Head of caudate nucleus (tissue), 42 donors: Measurements from ENCODE around the gene TNFRSF8.

Experiments
- DNase-seq, 42 donors: peaks; one replicate each; pipeline versions ENCODE4 v3.0.0 to v3.0.0-alpha.2; 2020 to 2021; ENCODE audit warnings: mixed read lengths in 7 of 42
- intact Hi-C: fragments of 100-400 bp; cut with DNase I; formaldehyde crosslinking; loops from one replicate; pipeline ENCODE4 v1.15.0; 2022

TNFRSF8 gene

GRCh38 chr1:12130466-12131130 is 67.5 kb downstream of the TNFRSF8 start:
- intact Hi-C loops = no loop called here
- no peak for DNase-seq

- no peak for DNase-seq
- intact Hi-C loops = no loop called here
Observed at GRCh38 chr1:12132078-12132477, 69.0 kb downstream of the TNFRSF8 start.

- intact Hi-C loops = no loop called here
- DNase-seq = no peak
Observed at GRCh38 chr1:12134716-12135115, 71.6 kb downstream of the TNFRSF8 start.

DNA sequence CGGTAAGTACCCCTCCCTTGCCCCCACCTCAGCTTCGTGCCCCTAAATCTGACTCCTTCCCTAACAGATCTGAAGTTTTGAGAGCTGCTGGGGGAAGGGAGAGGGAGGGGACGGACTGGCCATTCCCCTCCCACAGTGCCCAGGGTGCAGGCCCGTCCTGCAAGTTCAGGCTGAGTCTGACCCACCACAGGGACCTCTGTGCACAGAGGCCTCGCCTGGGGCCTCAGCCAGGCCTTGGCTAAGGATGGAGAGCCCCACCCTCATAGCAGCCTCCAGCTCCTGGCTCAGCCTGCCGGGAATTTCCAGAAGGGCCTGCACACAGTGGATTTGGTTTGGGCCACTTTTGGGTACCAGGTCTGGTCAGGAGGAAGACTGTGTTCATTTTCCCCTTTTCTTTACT is 72.5 kb downstream of the TNFRSF8 start:
- intact Hi-C loops = no loop called here
- DNase-seq = peak in 2 of 42 donors; percentile 32 to 33

DNA sequence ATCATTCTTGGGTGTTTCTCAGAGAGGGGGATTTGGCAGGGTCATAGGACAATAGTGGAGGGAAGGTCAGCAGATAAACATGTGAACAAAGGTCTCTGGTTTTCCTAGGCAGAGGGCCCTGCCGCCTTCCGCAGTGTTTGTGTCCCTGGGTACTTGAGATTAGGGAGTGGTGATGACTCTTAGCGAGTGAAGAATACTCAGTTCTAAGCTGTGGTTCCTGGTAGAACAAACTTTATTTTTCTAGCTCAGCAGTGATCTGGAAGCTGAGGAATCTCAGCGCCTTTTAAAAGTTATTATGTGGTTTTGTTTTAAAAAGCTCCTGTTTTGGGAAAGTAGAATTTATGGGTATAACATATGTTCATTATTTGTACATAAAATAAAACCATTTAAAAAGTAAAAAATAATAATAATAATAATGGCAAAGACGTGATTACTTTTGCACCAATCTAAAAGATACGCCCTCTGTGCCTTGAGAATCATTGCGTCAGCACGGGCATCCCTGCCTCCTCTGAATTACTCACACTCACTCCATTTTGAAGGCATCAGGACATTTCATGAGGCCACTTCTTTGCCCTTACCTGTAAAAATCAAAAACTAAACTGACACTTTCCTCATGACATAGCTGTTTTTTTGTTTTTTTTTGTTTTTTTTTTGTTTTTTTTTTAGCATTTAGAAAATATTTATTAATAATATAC is 74.0 kb downstream of the TNFRSF8 start:
- intact Hi-C loops = no loop called here
- DNase-seq = no peak

DNA sequence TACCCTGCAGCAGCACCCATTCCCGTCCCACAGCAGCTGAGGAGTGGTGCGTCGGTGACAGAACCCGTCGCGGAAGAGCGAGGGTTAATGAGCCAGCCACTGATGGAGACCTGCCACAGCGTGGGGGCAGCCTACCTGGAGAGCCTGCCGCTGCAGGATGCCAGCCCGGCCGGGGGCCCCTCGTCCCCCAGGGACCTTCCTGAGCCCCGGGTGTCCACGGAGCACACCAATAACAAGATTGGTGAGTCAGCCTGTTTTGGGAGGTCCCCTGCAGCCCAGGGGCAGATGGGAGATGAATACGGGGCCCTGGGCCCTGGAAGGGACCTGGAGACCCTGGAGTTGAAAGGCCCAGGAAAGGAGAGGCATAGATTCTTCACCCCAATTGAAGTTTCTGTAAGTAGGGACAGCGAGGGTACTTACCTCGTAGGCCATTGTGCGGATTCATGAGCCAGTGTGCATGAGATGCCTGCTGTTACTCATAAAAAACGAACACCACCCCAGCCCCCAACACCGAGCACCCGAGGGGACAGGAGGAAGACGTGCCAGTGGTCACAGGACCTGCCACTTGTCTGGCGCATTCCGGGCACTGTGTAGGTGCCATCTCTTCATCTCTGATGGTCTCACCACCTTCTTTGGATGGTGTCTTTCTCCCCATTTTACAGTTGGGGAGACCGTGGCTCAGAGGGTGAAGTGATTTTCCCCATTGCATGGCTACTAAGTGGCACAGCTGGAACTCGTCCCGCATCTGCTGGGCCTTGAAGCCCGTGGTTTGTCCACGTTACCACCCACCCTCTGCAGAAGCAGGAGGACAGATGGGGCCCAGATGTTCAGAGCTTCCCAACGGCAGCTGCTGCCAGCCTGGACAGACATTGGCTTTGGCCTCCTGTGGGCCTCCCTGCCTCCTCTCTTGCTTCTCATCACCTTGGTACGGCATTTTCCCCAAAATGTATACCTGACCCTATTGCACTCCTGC is 75.4 kb downstream of the TNFRSF8 start:
- intact Hi-C loops = no loop called here
- no peak for DNase-seq

- DNase-seq = no peak
- intact Hi-C loops = no loop called here
Observed at GRCh38 chr1:12140016-12140415, 76.9 kb downstream of the TNFRSF8 start.

GRCh38 chr1:12140515-12141162 is 77.5 kb downstream of the TNFRSF8 start:
- no peak for DNase-seq
- intact Hi-C loops = no loop called here

DNA sequence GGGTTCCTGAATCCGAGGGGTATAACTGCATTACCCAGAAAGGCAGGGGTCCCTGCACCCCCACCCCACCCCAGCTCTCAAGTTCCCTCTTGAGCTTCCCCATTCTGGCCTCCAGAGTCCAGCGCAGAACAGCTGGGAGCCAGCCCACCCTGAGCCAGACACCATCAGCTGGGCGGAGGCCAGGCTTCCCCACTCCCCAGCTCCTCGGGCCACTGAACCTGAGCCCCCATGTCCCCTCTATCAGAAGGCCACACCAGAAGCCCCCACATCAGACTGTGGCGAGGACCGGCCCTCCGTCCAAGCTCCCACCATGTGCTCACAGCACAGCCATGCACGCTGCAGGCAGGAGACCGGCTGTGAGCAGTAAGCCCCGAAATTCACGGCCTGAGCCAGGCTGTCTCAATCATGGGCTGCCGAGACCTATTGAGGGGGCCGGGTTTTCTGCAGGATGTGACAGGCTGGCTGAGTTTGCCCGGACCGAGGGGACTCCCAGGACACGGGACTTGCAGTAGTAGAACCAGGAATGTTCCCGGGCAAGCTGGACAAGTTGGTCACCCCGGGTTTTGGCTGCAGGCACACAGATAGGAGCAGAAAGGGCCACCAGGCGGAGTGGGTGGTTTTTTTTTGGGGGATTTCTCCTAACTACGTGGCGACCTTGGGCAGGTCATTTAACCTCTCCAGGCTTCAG is 78.2 kb downstream of the TNFRSF8 start:
- intact Hi-C loops = no loop called here
- peak in 2 of 42 donors; percentile 25 to 36 for DNase-seq

DNA sequence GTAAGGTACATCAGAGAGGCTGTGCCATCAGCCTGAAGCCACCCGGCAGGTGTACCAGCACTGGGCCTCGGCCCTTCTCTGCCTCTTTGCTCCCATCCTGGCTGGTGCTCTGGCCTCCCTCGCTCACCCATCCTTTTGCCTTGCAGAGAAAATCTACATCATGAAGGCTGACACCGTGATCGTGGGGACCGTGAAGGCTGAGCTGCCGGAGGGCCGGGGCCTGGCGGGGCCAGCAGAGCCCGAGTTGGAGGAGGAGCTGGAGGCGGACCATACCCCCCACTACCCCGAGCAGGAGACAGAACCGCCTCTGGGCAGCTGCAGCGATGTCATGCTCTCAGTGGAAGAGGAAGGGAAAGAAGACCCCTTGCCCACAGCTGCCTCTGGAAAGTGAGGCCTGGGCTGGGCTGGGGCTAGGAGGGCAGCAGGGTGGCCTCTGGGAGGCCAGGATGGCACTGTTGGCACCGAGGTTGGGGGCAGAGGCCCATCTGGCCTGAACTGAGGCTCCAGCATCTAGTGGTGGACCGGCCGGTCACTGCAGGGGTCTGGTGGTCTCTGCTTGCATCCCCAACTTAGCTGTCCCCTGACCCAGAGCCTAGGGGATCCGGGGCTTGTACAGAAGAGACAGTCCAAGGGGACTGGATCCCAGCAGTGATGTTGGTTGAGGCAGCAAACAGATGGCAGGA is 79.2 kb downstream of the TNFRSF8 start:
- no peak for DNase-seq
- intact Hi-C loops = no loop called here

DNA sequence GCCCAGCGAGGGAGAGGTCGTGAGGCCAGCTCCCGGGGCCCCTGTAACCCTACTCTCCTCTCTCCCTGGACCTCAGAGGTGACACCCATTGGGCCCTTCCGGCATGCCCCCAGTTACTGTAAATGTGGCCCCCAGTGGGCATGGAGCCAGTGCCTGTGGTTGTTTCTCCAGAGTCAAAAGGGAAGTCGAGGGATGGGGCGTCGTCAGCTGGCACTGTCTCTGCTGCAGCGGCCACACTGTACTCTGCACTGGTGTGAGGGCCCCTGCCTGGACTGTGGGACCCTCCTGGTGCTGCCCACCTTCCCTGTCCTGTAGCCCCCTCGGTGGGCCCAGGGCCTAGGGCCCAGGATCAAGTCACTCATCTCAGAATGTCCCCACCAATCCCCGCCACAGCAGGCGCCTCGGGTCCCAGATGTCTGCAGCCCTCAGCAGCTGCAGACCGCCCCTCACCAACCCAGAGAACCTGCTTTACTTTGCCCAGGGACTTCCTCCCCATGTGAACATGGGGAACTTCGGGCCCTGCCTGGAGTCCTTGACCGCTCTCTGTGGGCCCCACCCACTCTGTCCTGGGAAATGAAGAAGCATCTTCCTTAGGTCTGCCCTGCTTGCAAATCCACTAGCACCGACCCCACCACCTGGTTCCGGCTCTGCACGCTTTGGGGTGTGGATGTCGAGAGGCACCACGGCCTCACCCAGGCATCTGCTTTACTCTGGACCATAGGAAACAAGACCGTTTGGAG is 80.0 kb downstream of the TNFRSF8 start:
- DNase-seq = peak in 29 of 42 donors; percentile 17 to 65 (median 46)
- intact Hi-C loops = no loop called here

- DNase-seq = peak in 34 of 42 donors; percentile 26 to 79 (median 44)
- intact Hi-C loops = no loop called here
Observed at GRCh38 chr1:12143631-12144155, 80.6 kb downstream of the TNFRSF8 start.

DNA sequence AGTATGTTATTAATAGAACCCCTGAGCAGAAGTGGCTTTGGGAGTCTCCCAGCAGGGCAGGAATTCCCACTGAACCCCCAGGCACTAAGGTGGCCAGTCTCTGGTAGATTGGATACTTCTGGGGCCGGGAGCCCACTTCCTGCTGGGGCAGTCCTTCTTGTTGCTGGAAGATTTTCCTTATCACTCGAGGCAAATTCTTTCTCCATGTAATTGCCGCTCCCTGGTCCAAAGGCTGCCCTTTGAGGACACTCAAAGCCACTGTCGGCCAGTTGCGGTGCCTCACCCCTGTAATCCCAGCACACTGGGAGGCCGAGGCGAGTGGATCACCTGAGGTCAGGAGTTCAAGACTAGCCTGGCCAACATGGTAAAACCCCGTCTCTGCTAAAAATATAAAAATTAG is 81.1 kb downstream of the TNFRSF8 start:
- DNase-seq = no peak

GRCh38 chr1:12144969-12145368 is 81.9 kb downstream of the TNFRSF8 start:
- intact Hi-C loops = no loop called here
- DNase-seq = no peak

More for the DNA sequence above, 81.1 kb downstream of the TNFRSF8 start:
- intact Hi-C loops = no loop called here

DNA sequence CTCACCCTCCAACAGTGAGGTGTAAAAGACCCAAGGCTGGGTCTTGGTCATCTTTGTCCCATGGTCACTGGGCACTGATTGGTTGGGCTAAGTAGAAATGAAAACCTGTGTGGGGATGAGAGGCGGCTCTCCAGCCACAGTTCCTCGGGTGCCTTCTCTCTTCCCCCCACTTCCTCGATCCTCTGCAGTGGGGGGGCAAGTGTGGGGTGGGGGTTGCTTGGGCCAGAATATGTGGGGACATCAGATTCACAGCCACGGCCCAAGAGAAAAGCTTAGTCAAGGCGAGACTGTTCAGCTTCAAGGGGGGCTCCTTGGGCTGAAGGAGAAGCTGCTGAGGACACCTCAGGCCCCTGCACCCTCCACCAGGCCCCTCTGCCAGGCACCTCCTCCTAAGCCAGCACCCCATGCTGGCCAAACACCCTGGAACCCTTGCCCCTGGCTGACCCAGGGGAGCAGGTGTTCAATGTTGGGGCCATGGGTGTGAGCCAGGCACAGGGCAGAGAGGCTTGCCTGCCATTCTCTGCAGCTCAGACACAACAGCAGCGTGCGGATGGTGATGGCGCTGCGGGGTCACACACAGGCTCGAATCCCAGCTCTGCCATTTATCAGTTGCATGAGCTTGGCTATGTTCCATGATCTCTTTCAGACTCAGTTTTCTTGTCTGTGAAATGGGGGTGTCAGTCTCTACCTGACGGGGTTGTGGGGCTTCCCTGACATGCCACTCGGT is 82.7 kb downstream of the TNFRSF8 start:
- intact Hi-C loops = no loop called here
- DNase-seq = no peak

- intact Hi-C loops = no loop called here
- DNase-seq = no peak
Observed at GRCh38 chr1:12146343-12147112, 83.4 kb downstream of the TNFRSF8 start.
